Measurements from ENCODE around the gene CEP104.

GRCh38 chr1:3852091-3852490 is 4.9 kb downstream of the CEP104 start:
- no peak for TF ChIP-seq POLR2A (conservative IDR thresholded peaks at IDR 0.05)
- no peak for TF ChIP-seq TSHZ1 (CRISPR knock-in tag; IDR thresholded peaks at IDR 0.05)
- no peak for TF ChIP-seq FOXA3 (CRISPR knock-in tag; conservative IDR thresholded peaks at IDR 0.05 in 1 of 2, IDR thresholded peaks at IDR 0.05 in 1 of 2)
